ENCODE data around the gene C10orf95.

The C10orf95 gene

GRCh38 chr10:102499356-102499755, 48.0 kb upstream of the C10orf95 start (continued):
- TF ChIP-seq PRDM2 (tag by site-specific recombination; IDR thresholded peaks at IDR 0.05; ENCODE audit: borderline replicate concordance): no peak

- Histone ChIP-seq H3K9me3 (ENCODE audit: control insufficient read depth, insufficient read depth, low read depth, low read length) (no peaks in the 10 kb centered on the region), H3K27ac (ENCODE audit: extremely low read depth, low read depth, low read length) (no peak overlapping the region), H3K4me1 (ENCODE audit: control insufficient read depth, insufficient read depth, low read length) (peaks cover 7% of the 10 kb centered on the region), H3K36me3 (ENCODE audit: control insufficient read depth in 2 of 2, insufficient read depth in 1 of 2, low read length in 2 of 2) (peaks cover 0 to under 1% of the 10 kb centered on the region in 2 experiments; a peak in 2 of 3 replicates), H3K4me3 (ENCODE audit: low read depth, low read length) (no peak overlapping the region)
- TF ChIP-seq ZNF555 (tag by site-specific recombination; conservative IDR thresholded peaks at IDR 0.05): no peak
- peak; percentile 62; the same call in 1 of the 2 replicates for TF ChIP-seq ZNF121 (tag by site-specific recombination; IDR thresholded peaks at IDR 0.05)
- POLR2A ChIA-PET: no interaction called here
- CTCF ChIA-PET: interaction anchor here (0.7 to 2.3 kb wide), 4 partner anchors 11 to 359 kb away, joined by 3 to 9 read pairs (median 3); no protein-coding TSS in a partner anchor
Observed at GRCh38 chr10:102497545-102497944, 46.2 kb upstream of the C10orf95 start.

- Histone ChIP-seq H3K9me3 (ENCODE audit: control insufficient read depth, insufficient read depth, low read depth, low read length) (no peaks in the 10 kb centered on the region), H3K27ac (ENCODE audit: extremely low read depth, low read depth, low read length) (no peak overlapping the region), H3K36me3 (ENCODE audit: control insufficient read depth in 2 of 2, insufficient read depth in 1 of 2, low read length in 2 of 2) (peaks cover 15 to 24% of the 10 kb centered on the region in 2 experiments), H3K4me3 (ENCODE audit: low read depth, low read length) (no peak overlapping the region), H3K4me1 (ENCODE audit: control insufficient read depth, insufficient read depth, low read length) (peaks cover 7% of the 10 kb centered on the region)
- ChIA-PET POLR2A (no interaction called here), CTCF (interaction anchor here (1.0 kb wide), 1 partner anchor 9 kb away, joined by 4 read pairs; the partner anchor contains the start of gene ACTR1A)
- TF ChIP-seq ZBTB26 (tag by site-specific recombination; optimal IDR thresholded peaks at IDR 0.05) (no peak), ZNF391 (tag by site-specific recombination; IDR thresholded peaks at IDR 0.05; ENCODE audit: borderline replicate concordance, low read depth) (no peak), YY2 (tag by site-specific recombination; IDR thresholded peaks at IDR 0.05) (no peak), ZNF621 (tag by site-specific recombination; IDR thresholded peaks at IDR 0.05) (no peak), ZEB2 (tag by site-specific recombination; IDR thresholded peaks at IDR 0.05) (no peak), ZNF121 (tag by site-specific recombination; IDR thresholded peaks at IDR 0.05) (no peak), ZFHX2 (tag by site-specific recombination; conservative IDR thresholded peaks at IDR 0.05) (no peak), ZNF670 (tag by site-specific recombination; IDR thresholded peaks at IDR 0.05; ENCODE audit: low read depth) (no peak), ZNF560 (tag by site-specific recombination; IDR thresholded peaks at IDR 0.05; ENCODE audit: borderline replicate concordance) (no peak)
Observed at GRCh38 chr10:102493771-102494170, 42.4 kb upstream of the C10orf95 start.

GRCh38 chr10:102492983-102493382, 41.6 kb upstream of the C10orf95 start:
- H3K4me3 ChIP-seq (ENCODE audit: low read depth, low read length): no peak overlapping the region
- H3K9me3 ChIP-seq (ENCODE audit: control insufficient read depth, insufficient read depth, low read depth, low read length): no peaks in the 10 kb centered on the region
- peaks cover 18 to 32% of the 10 kb centered on the region in 2 experiments for H3K36me3 ChIP-seq (ENCODE audit: control insufficient read depth in 2 of 2, insufficient read depth in 1 of 2, low read length in 2 of 2)
- TF ChIP-seq ZNF23 (tag by site-specific recombination; IDR thresholded peaks at IDR 0.05; ENCODE audit: borderline replicate concordance) (no peak), PRDM1 (tag by site-specific recombination; IDR thresholded peaks at IDR 0.05) (peak; percentile 87)
- H3K27ac ChIP-seq (ENCODE audit: extremely low read depth, low read depth, low read length): no peak overlapping the region
- ChIA-PET CTCF (no interaction called here), POLR2A (no interaction called here)
- H3K4me1 ChIP-seq (ENCODE audit: control insufficient read depth, insufficient read depth, low read length): peaks cover 2% of the 10 kb centered on the region; the same call in 1 of the 2 replicates
